Mammary epithelial cell (primary cell): ENCODE data around the gene CCDC102B.

Experiments
- EZH2 ChIP-seq: IDR thresholded peaks from 2 replicates; pipeline ENCODE4 v1.6.1; 2012; ENCODE audit warnings: low read length, inconsistent platforms, borderline replicate concordance
- TF ChIP-seq, protein P1 (sequence below), 2 donors: IDR thresholded peaks in 1 of 2; conservative IDR thresholded peaks in 1 of 2; 2 replicates each; pipeline ENCODE4 v1.5.1; 2011 to 2012; ENCODE audit warnings: inconsistent platforms in 2 of 2, low read length in 2 of 2, mild to moderate bottlenecking in 2 of 2, control low read depth in 1 of 2, low read depth in 1 of 2; ENCODE audit not compliant: insufficient read depth in 1 of 2; ENCODE audit errors: extremely low read depth in 1 of 2

DNA sequence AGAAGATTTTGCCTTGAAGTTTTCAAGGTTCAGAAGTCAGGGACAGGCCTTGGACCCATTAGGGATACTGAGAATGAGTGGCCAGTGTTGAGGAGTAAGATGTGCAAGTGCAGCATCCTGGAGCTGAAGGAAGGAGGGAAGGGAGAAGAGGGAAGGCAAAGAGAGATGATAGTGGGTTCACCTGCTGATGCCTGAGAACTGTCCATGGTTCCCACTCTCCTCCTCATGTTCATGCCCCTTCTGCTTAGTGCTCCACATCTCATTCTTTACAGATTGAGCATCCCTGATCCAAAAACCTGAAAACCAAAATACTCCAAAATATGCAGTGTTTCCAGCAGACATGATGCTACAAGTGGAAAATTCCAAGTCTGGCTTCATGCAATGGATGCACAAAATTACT, 137.8 kb downstream of the CCDC102B start:
- TF ChIP-seq, protein P1, sequence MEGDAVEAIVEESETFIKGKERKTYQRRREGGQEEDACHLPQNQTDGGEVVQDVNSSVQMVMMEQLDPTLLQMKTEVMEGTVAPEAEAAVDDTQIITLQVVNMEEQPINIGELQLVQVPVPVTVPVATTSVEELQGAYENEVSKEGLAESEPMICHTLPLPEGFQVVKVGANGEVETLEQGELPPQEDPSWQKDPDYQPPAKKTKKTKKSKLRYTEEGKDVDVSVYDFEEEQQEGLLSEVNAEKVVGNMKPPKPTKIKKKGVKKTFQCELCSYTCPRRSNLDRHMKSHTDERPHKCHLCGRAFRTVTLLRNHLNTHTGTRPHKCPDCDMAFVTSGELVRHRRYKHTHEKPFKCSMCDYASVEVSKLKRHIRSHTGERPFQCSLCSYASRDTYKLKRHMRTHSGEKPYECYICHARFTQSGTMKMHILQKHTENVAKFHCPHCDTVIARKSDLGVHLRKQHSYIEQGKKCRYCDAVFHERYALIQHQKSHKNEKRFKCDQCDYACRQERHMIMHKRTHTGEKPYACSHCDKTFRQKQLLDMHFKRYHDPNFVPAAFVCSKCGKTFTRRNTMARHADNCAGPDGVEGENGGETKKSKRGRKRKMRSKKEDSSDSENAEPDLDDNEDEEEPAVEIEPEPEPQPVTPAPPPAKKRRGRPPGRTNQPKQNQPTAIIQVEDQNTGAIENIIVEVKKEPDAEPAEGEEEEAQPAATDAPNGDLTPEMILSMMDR (conservative IDR thresholded peaks at IDR 0.05 in 1 of 2, IDR thresholded peaks at IDR 0.05 in 1 of 2; ENCODE audit: extremely low read depth in 1 of 2, insufficient read depth in 1 of 2, low read depth in 1 of 2, low read length in 2 of 2): no peak
- TF ChIP-seq EZH2: no peak
